Hepatocyte (in vitro differentiated cells): ENCODE data around the gene IZUMO3.
"Not testable (repeated sequence)": the region's sequence is repeated elsewhere in the genome, so short reads cannot be mapped to it uniquely, and the experiment has no call there.

Experiments used
- CTCF ChIP-seq: fragments of 200-600 bp; sonication (generic); IDR thresholded peaks from 2 replicates; pipeline ENCODE4 v1.5.1; 2016; ENCODE audit warnings: antibody characterized with exemption, mild to moderate bottlenecking; ENCODE audit not compliant: poor library complexity
- EZH2 ChIP-seq: fragments of 200-600 bp; sonication (generic); IDR thresholded peaks from 2 replicates; pipeline ENCODE4 v1.6.1; 2016; ENCODE audit warnings: antibody characterized with exemption, mild to moderate bottlenecking, borderline replicate concordance
- EZH2phosphoT487 ChIP-seq: fragments of 200-600 bp; sonication (generic); IDR thresholded peaks from one replicate; pipeline ENCODE4 v1.6.1; 2018; ENCODE audit warnings: antibody characterized with exemption, mild to moderate bottlenecking, low read depth, moderate library complexity; ENCODE audit not compliant: unreplicated experiment, severe bottlenecking

DNA sequence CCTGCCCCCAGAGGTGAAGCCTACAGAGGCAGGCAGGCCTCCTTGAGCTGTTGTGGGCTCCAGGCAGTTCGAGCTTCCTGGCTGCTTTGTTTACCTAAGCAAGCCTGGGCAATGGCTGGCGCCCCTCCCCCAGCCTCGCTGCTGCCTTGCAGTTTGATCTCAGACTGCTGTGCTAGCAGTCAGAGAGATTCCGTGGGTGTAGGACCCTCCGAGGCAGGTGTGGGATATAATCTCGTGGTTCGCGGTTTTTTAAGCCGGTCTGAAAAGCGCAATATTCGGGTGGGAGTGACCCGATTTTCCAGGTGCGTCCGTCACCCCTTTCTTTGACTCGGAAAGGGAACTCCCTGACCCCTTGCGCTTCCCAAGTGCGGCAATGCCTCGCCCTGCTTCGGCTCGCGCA lies 34.3 kb upstream of the IZUMO3 start:
- not testable (repeated sequence) for TF ChIP-seq EZH2, CTCF, EZH2phosphoT487
